ENCODE measurements around the gene DNAJA4.

DNA sequence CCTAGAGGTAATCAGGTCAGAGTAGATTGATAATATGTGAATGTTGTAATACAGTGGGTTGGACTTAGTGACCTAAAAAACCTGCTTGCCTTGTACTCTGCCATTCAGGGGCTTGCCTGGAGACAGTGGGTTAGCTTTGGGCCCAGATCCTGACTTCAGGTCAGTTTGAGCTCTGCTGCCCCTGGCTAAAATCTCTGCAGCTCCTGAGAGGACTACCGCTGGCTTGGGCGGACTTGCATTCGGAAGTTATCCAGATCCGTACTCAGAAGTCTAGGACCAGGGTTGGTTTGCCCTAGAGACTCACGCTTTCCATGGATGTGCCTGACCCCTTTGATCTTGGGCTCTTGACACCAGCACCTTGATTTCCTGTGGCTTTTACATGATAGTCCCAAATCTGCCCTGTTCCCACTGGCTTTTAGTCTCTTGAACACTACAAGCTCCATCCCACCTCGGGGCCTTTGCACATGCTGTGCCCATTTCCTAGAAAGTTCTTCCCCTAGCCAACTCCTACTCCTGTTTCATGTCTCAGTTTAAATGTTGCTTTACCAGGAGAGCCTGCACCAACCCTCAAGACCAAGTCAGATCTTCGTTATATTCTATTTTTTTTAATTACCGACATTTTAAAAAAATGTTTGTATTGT lies 35.9 kb upstream of the DNAJA4 start:
- TF ChIP-seq CTCF (conservative IDR thresholded peaks at IDR 0.05; ENCODE audit: low read length), result no peak
- no peak for TF ChIP-seq EZH2phosphoT487 (IDR thresholded peaks at IDR 0.05; ENCODE audit: borderline replicate concordance, low read depth, low read length)
